ENCODE results near the gene HBB. TPM values are rescaled to one million over a fixed set of nuclear protein-coding genes. Genes with fewer than 3 reads are reported as not detected.

The HBB gene
- total RNA-seq, 1 donor from 2014 or later: not detected

- TF ChIP-seq CTCF (IDR thresholded peaks at IDR 0.05; ENCODE audit: insufficient read depth, low read length, poor library complexity, severe bottlenecking): no peak
- DNase-seq (ENCODE audit: low read depth): no peak
- no peaks in the 10 kb centered on the region for H3K27me3 ChIP-seq (ENCODE audit: control insufficient read depth, insufficient read depth, low read length)
- H3K4me3 ChIP-seq (ENCODE audit: low read depth, low read length): no peak overlapping the region
- no peaks in the 10 kb centered on the region for H3K36me3 ChIP-seq (ENCODE audit: control insufficient read depth, insufficient read depth, low read length)
Measured at GRCh38 chr11:5225480-5225871, 1.4 kb downstream of the HBB start.

- Histone ChIP-seq H3K4me3 (ENCODE audit: low read depth, low read length) (no peak overlapping the region), H3K27me3 (ENCODE audit: control insufficient read depth, insufficient read depth, low read length) (no peaks in the 10 kb centered on the region), H3K36me3 (ENCODE audit: control insufficient read depth, insufficient read depth, low read length) (no peaks in the 10 kb centered on the region)
- no peak for DNase-seq (ENCODE audit: low read depth)
- no peak for TF ChIP-seq CTCF (IDR thresholded peaks at IDR 0.05; ENCODE audit: insufficient read depth, low read length, poor library complexity, severe bottlenecking)
Measured at GRCh38 chr11:5224538-5225479, 2.1 kb downstream of the HBB start.

GRCh38 chr11:5223686-5224085, 3.2 kb downstream of the HBB start:
- no peak for DNase-seq (ENCODE audit: low read depth)
- H3K27me3 ChIP-seq (ENCODE audit: control insufficient read depth, insufficient read depth, low read length): no peaks in the 10 kb centered on the region
- H3K36me3 ChIP-seq (ENCODE audit: control insufficient read depth, insufficient read depth, low read length): no peaks in the 10 kb centered on the region
- no peak overlapping the region for H3K4me3 ChIP-seq (ENCODE audit: low read depth, low read length)
- no peak for TF ChIP-seq CTCF (IDR thresholded peaks at IDR 0.05; ENCODE audit: insufficient read depth, low read length, poor library complexity, severe bottlenecking)

- Histone ChIP-seq H3K4me3 (ENCODE audit: low read depth, low read length) (no peak overlapping the region), H3K27me3 (ENCODE audit: control insufficient read depth, insufficient read depth, low read length) (no peaks in the 10 kb centered on the region), H3K36me3 (ENCODE audit: control insufficient read depth, insufficient read depth, low read length) (no peaks in the 10 kb centered on the region)
- no peak for TF ChIP-seq CTCF (IDR thresholded peaks at IDR 0.05; ENCODE audit: insufficient read depth, low read length, poor library complexity, severe bottlenecking)
- no peak for DNase-seq (ENCODE audit: low read depth)
Measured at GRCh38 chr11:5223146-5223545, 3.7 kb downstream of the HBB start.

GRCh38 chr11:5210376-5210885, 16.4 kb downstream of the HBB start:
- TF ChIP-seq CTCF (IDR thresholded peaks at IDR 0.05; ENCODE audit: insufficient read depth, low read length, poor library complexity, severe bottlenecking): no peak
- H3K36me3 ChIP-seq (ENCODE audit: control insufficient read depth, insufficient read depth, low read length): no peaks in the 10 kb centered on the region
- no peak for DNase-seq (ENCODE audit: low read depth)

More at GRCh38 chr11:5210376-5210885, 16.4 kb downstream of the HBB start:
- H3K27me3 ChIP-seq (ENCODE audit: control insufficient read depth, insufficient read depth, low read length): no peaks in the 10 kb centered on the region
- no peak overlapping the region for H3K4me3 ChIP-seq (ENCODE audit: low read depth, low read length)
